HepG2 (cell line): Measurements from ENCODE around the gene NDP. TPM values are rescaled to one million over a fixed set of nuclear protein-coding genes. Genes with fewer than 3 reads are reported as not detected.

Source experiments
- ATAC-seq: fragments of 200-7000 bp; cut with Tn5 transposase; 3 replicates; pipeline ENCODE4 v1.9.1; 2020; ENCODE audit warnings: mild to moderate bottlenecking, moderate library complexity
- BruUV-seq: library from RNA; stranded (reverse); fragments of 400-500 nt; replicated peaks from 2 replicates; lab custom pipeline; 2021; lab: Mats Ljungman, UMichigan
- CTCF ChIA-PET: fragments of 300-600 bp; formaldehyde crosslinking; extraction: SDS; loops from one replicate; lab custom pipeline; 2021; ENCODE audit warnings: low total read pairs, inconsistent platforms, low intra/inter-chr PET ratio; lab: Yijun Ruan, JAX
- POLR2A ChIA-PET: fragments of 350-600 bp; sonication (Branson Sonifier 250); formaldehyde crosslinking; loops from one replicate; lab custom pipeline; 2020; ENCODE audit warnings: antibody characterized with exemption, inconsistent platforms; lab: Yijun Ruan, JAX
- DNase-seq: peaks from one replicate; pipeline ENCODE4 v3.0.0-alpha.2; 2015; ENCODE audit warnings: low spot score
- FAIRE-seq: peaks from 3 replicates; lab custom pipeline; 2011; peaks lifted over from hg19 to GRCh38; lab: Jason Lieb, UNC
- H2AFZ ChIP-seq: one replicate; pipeline ENCODE4 v1.6.1; 2011; ENCODE audit warnings: low read length, inconsistent platforms
- H3K27ac ChIP-seq: fragments of 300-600 bp; 3 replicates; pipeline ENCODE4 v1.8.0; 2011; ENCODE audit warnings: mixed run types, mild to moderate bottlenecking, mixed read lengths, low read length, inconsistent platforms; ENCODE audit not compliant: insufficient read depth; ENCODE audit errors: extremely low read length
- H3K27me3 ChIP-seq, 2 experiments: fragments of 200-600 bp in 1 of 2; 2 replicates in 1 of 2; 3 replicates in 1 of 2; pipeline versions ENCODE4 v1.6.0 to v1.8.0; 2011; ENCODE audit warnings: low read length in 2 of 2, mild to moderate bottlenecking in 2 of 2, moderate library complexity in 2 of 2, inconsistent platforms in 1 of 2; ENCODE audit not compliant: insufficient read depth in 2 of 2, control insufficient read depth in 1 of 2
- H3K36me3 ChIP-seq, 2 experiments: fragments of 200-600 bp in 1 of 2; replicated peaks in 1 of 2; 2 replicates in 1 of 2; 3 replicates in 1 of 2; pipeline versions ENCODE4 v1.5.1 to v1.8.0; 2011; ENCODE audit warnings: low read length in 2 of 2, inconsistent platforms in 1 of 2; ENCODE audit not compliant: insufficient read depth in 2 of 2, control insufficient read depth in 1 of 2
- H3K4me1 ChIP-seq: 2 replicates; pipeline ENCODE4 v1.5.1; 2012; ENCODE audit warnings: low read length, inconsistent platforms; ENCODE audit not compliant: insufficient read depth
- H3K4me2 ChIP-seq: 2 replicates; pipeline ENCODE4 v1.6.0; 2011; ENCODE audit warnings: low read depth, low read length, inconsistent platforms
- H3K4me3 ChIP-seq, 3 experiments: fragments of 200-600 bp in 1 of 3; sonication (generic), shearing (Covaris generic) in 1 of 3; replicated peaks in 1 of 3; 2 replicates each; pipeline ENCODE4 v1.5.1; 2011 to 2016; ENCODE audit warnings: low read length in 3 of 3, inconsistent platforms in 2 of 3, low read depth in 2 of 3, mild to moderate bottlenecking in 2 of 3, control low read depth in 1 of 3, mixed read lengths in 1 of 3; ENCODE audit not compliant: insufficient read depth in 1 of 3
- H3K79me2 ChIP-seq: one replicate; pipeline ENCODE4 v1.6.1; 2011; ENCODE audit warnings: low read length, inconsistent platforms; ENCODE audit not compliant: insufficient read depth
- H3K9ac ChIP-seq: 2 replicates; pipeline ENCODE4 v1.6.0; 2011; ENCODE audit warnings: mild to moderate bottlenecking, low read depth, low read length, inconsistent platforms; ENCODE audit not compliant: insufficient read depth
- H3K9me3 ChIP-seq: 2 replicates; pipeline ENCODE4 v1.5.1; 2012; ENCODE audit warnings: mild to moderate bottlenecking, low read length
- H4K20me1 ChIP-seq: 2 replicates; pipeline ENCODE4 v1.6.0; 2011; ENCODE audit warnings: inconsistent platforms, mild to moderate bottlenecking, low read length, moderate library complexity; ENCODE audit not compliant: insufficient read depth
- CREM ChIP-seq, 2 experiments: sonication (generic) in 1 of 2; formaldehyde crosslinking in 1 of 2; IDR thresholded peaks; 2 replicates each; pipeline versions ENCODE4 v1.4.0 to v1.6.1; 2016 to 2020; ENCODE audit warnings: antibody characterized with exemption in 1 of 2, mild to moderate bottlenecking in 1 of 2, missing genetic modification reagents in 1 of 2
- DDIT3 ChIP-seq: sonication (generic); formaldehyde crosslinking; IDR thresholded peaks from 2 replicates; pipeline ENCODE4 v1.4.0; 2020; ENCODE audit warnings: mild to moderate bottlenecking, missing genetic modification reagents
- KDM3A ChIP-seq: IDR thresholded peaks from 2 replicates; pipeline ENCODE4 v1.6.1; 2018; ENCODE audit warnings: low read depth, missing compliant biosample characterization
- TFDP1 ChIP-seq: IDR thresholded peaks from 2 replicates; pipeline ENCODE4 v1.6.1; 2016; ENCODE audit warnings: missing compliant biosample characterization, missing genetic modification reagents, borderline replicate concordance
- THAP11 ChIP-seq: IDR thresholded peaks from 2 replicates; pipeline ENCODE4 v1.6.1; 2016; ENCODE audit warnings: missing biosample characterization, missing genetic modification reagents
- ZBED4 ChIP-seq: sonication (generic); formaldehyde crosslinking; IDR thresholded peaks from 2 replicates; pipeline ENCODE4 v1.4.0; 2020; ENCODE audit warnings: missing genetic modification reagents, borderline replicate concordance
- ZBTB26 ChIP-seq: IDR thresholded peaks from 2 replicates; pipeline ENCODE4 v1.6.1; 2016; ENCODE audit warnings: missing compliant biosample characterization, missing genetic modification reagents, borderline replicate concordance
- ZNF18 ChIP-seq: sonication (generic); formaldehyde crosslinking; IDR thresholded peaks from 2 replicates; pipeline ENCODE4 v1.8.0; 2022; ENCODE audit warnings: mild to moderate bottlenecking, missing genetic modification reagents; ENCODE audit not compliant: insufficient replicate concordance
- ZNF282 ChIP-seq: fragments of 450-650 bp; IDR thresholded peaks from 2 replicates; pipeline ENCODE4 v1.6.1; 2018; ENCODE audit not compliant: partially characterized antibody
- ZNF317 ChIP-seq: sonication (generic); formaldehyde crosslinking; IDR thresholded peaks from 2 replicates; pipeline ENCODE4 v1.5.0; 2020; ENCODE audit warnings: mild to moderate bottlenecking, missing genetic modification reagents
- ZNF34 ChIP-seq: sonication (generic); formaldehyde crosslinking; IDR thresholded peaks from 2 replicates; pipeline ENCODE4 v1.4.0; 2020; ENCODE audit warnings: mild to moderate bottlenecking, missing genetic modification reagents, borderline replicate concordance
- WGBS: methylation state at CpG from one replicate; pipeline ENCODE4 v1.1.6; 2017; ENCODE audit warnings: low lambda C conversion rate; 5-methylcytosine and 5-hydroxymethylcytosine counted together
- in situ Hi-C: cut with HindIII; loops from 2 replicates; pipeline ENCODE4 v1.10.0; 2017; ENCODE audit warnings: low pct_unique_long_range_greater_than_20kb; ENCODE audit not compliant: extremely low pct_ligation_motif_present
- intact Hi-C: fragments of 100-400 bp; cut with micrococcal nuclease; formaldehyde crosslinking; loops from one replicate; pipeline ENCODE4 v1.10.0; 2022; ENCODE audit not compliant: unreplicated experiment
- polyA plus RNA-seq, 8 experiments: library from polyadenylated mRNA; depleted of rRNA in 3 of 8; stranded (reverse) in 7 of 8; unstranded in 1 of 8; fragments of >200 nt; fragmentation: Illumina TruSeq in 4 of 8; extraction: Trizol in 4 of 8; gene quantifications; 2 replicates each; pipeline versions ENCODE4 v1.2.1 to v1.2.3, GENCODE V29; 2011 to 2016; ENCODE audit warnings: low read depth in 4 of 8, missing spikeins in 1 of 8, mixed read lengths in 1 of 8; ENCODE audit not compliant: insufficient read depth in 1 of 8
- total RNA-seq, 5 experiments: library from RNA; depleted of rRNA; stranded (reverse); fragments of >200 nt; fragmentation: Illumina TruSeq; extraction: Trizol; gene quantifications; 2 replicates each; pipeline ENCODE4 v1.2.3, GENCODE V29; 2016; ENCODE audit warnings: low read depth in 1 of 5

Gene NDP
- total and polyA plus RNA-seq, 2 of the 13 experiments (the other 11 are each of a cell fraction or from before 2014, with no cell fraction given) = not detected

DNA sequence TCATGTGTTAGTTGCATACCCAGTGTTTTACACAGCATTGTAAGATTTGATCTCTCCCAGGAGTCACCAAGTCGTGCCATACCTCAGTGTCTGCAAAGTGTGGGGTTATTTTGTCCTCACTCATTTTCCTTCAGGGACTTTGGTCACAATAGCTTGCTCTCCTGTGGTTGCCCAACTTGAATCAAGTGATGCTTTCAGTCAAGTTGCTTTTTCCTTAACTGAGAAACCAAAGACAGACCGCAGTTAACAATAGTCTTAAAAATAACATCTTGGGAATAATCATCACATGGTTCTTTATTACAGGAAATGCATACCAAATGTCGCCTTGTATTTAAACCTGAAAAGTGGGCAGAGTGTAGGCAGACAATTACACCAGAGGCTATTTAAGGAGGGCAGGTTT is 44.5 kb upstream of the NDP start:
- POLR2A ChIA-PET = no interaction called here
- H3K27ac ChIP-seq = no peak overlapping the region

DNA sequence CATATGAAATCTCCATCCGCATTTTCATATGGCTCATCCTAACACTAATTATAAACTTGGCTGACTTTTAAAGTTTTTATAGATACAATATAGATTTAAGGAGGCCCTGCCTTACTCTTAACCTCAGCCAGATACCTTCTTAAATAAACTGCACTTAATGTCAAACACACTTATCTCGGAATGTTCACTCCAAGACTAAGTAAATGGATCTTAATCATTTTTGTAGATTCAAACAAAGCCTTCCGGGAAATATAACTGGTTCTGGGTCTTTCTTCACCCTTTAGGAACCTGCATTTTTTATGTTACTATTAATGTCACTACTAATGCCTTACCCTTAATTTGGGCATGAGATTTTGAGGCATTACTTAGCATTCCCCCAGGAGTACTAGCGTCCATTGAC is 43.7 kb upstream of the NDP start:
- intact Hi-C loops (no loop called here), in situ Hi-C loops (no loop called here)
- CTCF ChIA-PET = no interaction called here
- no peaks in the 10 kb centered on the region for H4K20me1 ChIP-seq
- H3K4me3 ChIP-seq = no peak overlapping the region
- POLR2A ChIA-PET = no interaction called here
- no peaks in the 10 kb centered on the region for H3K27me3 ChIP-seq
- no peak overlapping the region for H3K9ac ChIP-seq
- WGBS = 21% methylated on average over 4 of the region's 4 CpGs
- no peaks in the 10 kb centered on the region for H3K4me1 ChIP-seq
- ATAC-seq = no peak
- no peaks in the 10 kb centered on the region for H3K9me3 ChIP-seq
- BruUV-seq = no TSS peak
- no peak overlapping the region for H2AFZ ChIP-seq
- FAIRE-seq = no peak
- H3K79me2 ChIP-seq = no peaks in the 10 kb centered on the region
- no peak overlapping the region for H3K27ac ChIP-seq
- no peak for DNase-seq
- no peak overlapping the region for H3K4me2 ChIP-seq
- no peaks in the 10 kb centered on the region for H3K36me3 ChIP-seq
- TF ChIP-seq TFDP1 (CRISPR knock-in tag) = no peak
- TF ChIP-seq ZNF18 (CRISPR knock-in tag) = no peak
- no peak for TF ChIP-seq CREM (IDR thresholded peaks at IDR 0.05)
- no peak for TF ChIP-seq CREM (CRISPR knock-in tag; IDR thresholded peaks at IDR 0.05)
- no peak for TF ChIP-seq THAP11 (CRISPR knock-in tag)
- TF ChIP-seq ZBED4 (CRISPR knock-in tag) = no peak
- no peak for TF ChIP-seq ZNF34 (CRISPR knock-in tag)
- no peak for TF ChIP-seq ZBTB26 (CRISPR knock-in tag)
- TF ChIP-seq DDIT3 = no peak

More for the DNA sequence above, 44.5 kb upstream of the NDP start:
- H3K27me3 ChIP-seq = no peaks in the 10 kb centered on the region
- ATAC-seq (no peak), FAIRE-seq (no peak), DNase-seq (no peak)
- H3K4me3 ChIP-seq = no peak overlapping the region
- no peak for TF ChIP-seq KDM3A (CRISPR knock-in tag)
- no peak for TF ChIP-seq ZNF317 (CRISPR knock-in tag)
- TF ChIP-seq ZNF282 = no peak
- H3K4me2 ChIP-seq = no peak overlapping the region
- 0% methylated on average over 2 of the region's 3 CpGs for WGBS
- H4K20me1 ChIP-seq = no peaks in the 10 kb centered on the region
- no peak overlapping the region for H2AFZ ChIP-seq
- no peak overlapping the region for H3K9ac ChIP-seq
- CTCF ChIA-PET = no interaction called here
- no TSS peak for BruUV-seq
- no peaks in the 10 kb centered on the region for H3K36me3 ChIP-seq
- no peaks in the 10 kb centered on the region for H3K9me3 ChIP-seq
- intact Hi-C loops = no loop called here
- in situ Hi-C loops = no loop called here
- no peaks in the 10 kb centered on the region for H3K79me2 ChIP-seq
- no peaks in the 10 kb centered on the region for H3K4me1 ChIP-seq
